GM12878 (cell line): ENCODE results near the gene ZNF496. TPM values are rescaled to one million over a fixed set of nuclear protein-coding genes. Genes with fewer than 3 reads are reported as not detected.
"Not testable (repeated sequence)": the region's sequence is repeated elsewhere in the genome, so short reads cannot be mapped to it uniquely, and the experiment has no call there.

Experiments
- ATAC-seq: fragments of 200-7000 bp; cut with Tn5 transposase; 3 replicates; pipeline ENCODE4 v1.9.1; 2020; ENCODE audit warnings: mild to moderate bottlenecking, moderate library complexity
- BruUV-seq: library from RNA; stranded (reverse); fragments of 400-500 nt; replicated peaks from 2 replicates; lab custom pipeline; 2021; lab: Mats Ljungman, UMichigan
- CTCF ChIA-PET: fragments of 300-600 bp; sonication (Branson Sonifier 250); formaldehyde crosslinking; extraction: SDS; loops from one replicate; lab custom pipeline; 2021; ENCODE audit warnings: inconsistent platforms; lab: Yijun Ruan, JAX
- POLR2A ChIA-PET: fragments of 350-600 bp; formaldehyde crosslinking; extraction: SDS; loops from one replicate; lab custom pipeline; 2021; ENCODE audit warnings: inconsistent platforms; lab: Charles Lee
- RAD21 ChIA-PET: fragments of 300-600 bp; sonication (Branson Sonifier 250); formaldehyde crosslinking; loops from one replicate; lab custom pipeline; 2023; ENCODE audit warnings: antibody characterized with exemption; ENCODE audit not compliant: unreplicated experiment; lab: Charles Lee
- SMC1A ChIA-PET: fragments of 300-600 bp; sonication (Branson Sonifier 250); formaldehyde crosslinking; loops from one replicate; lab custom pipeline; 2023; ENCODE audit not compliant: unreplicated experiment, uncharacterized antibody; lab: Charles Lee
- DNase-seq: peaks from one replicate; pipeline ENCODE4 v3.0.0-alpha.2; 2011; ENCODE audit warnings: low read depth, low spot score
- FAIRE-seq: peaks from 3 replicates; lab custom pipeline; 2011; peaks lifted over from hg19 to GRCh38; lab: Jason Lieb, UNC
- H2AFZ ChIP-seq: 2 replicates; pipeline ENCODE4 v1.6.0; 2011; ENCODE audit warnings: low read depth, low read length, control low read depth; ENCODE audit not compliant: control insufficient read depth
- H3K27ac ChIP-seq: 2 replicates; pipeline ENCODE4 v1.5.1; 2011; ENCODE audit warnings: control low read depth; ENCODE audit not compliant: control insufficient read depth, insufficient read depth
- H3K27me3 ChIP-seq, 2 experiments: replicated peaks in 1 of 2; 2 replicates each; pipeline versions ENCODE4 v1.6.0 to v1.6.1; 2011; ENCODE audit warnings: low read length in 1 of 2; ENCODE audit not compliant: control insufficient read depth in 2 of 2, insufficient read depth in 2 of 2
- H3K36me3 ChIP-seq, 2 experiments: 2 replicates each; pipeline ENCODE4 v1.5.1; 2011; ENCODE audit warnings: low read length in 1 of 2; ENCODE audit not compliant: control insufficient read depth in 2 of 2, insufficient read depth in 2 of 2
- H3K4me1 ChIP-seq: 2 replicates; pipeline ENCODE4 v1.6.1; 2011; ENCODE audit warnings: mild to moderate bottlenecking, low read length, moderate library complexity, mixed read lengths; ENCODE audit not compliant: control insufficient read depth, insufficient read depth
- H3K4me2 ChIP-seq: 2 replicates; pipeline ENCODE4 v1.6.0; 2011; ENCODE audit warnings: control low read depth; ENCODE audit not compliant: control insufficient read depth, insufficient read depth
- H3K4me3 ChIP-seq: fragments of 200-600 bp; sonication (generic); 2 replicates; pipeline ENCODE4 v1.5.1; 2016
- H3K79me2 ChIP-seq: 2 replicates; pipeline ENCODE4 v1.6.0; 2011; ENCODE audit warnings: low read length; ENCODE audit not compliant: control insufficient read depth, insufficient read depth
- H3K9ac ChIP-seq: 2 replicates; pipeline ENCODE4 v1.8.0; 2011; ENCODE audit warnings: low read length, control low read depth, mixed read lengths; ENCODE audit not compliant: control insufficient read depth, insufficient read depth
- H3K9me3 ChIP-seq: replicated peaks from 3 replicates; pipeline ENCODE4 v1.5.1; 2011; ENCODE audit warnings: mild to moderate bottlenecking, low read length; ENCODE audit not compliant: control insufficient read depth, insufficient read depth
- H4K20me1 ChIP-seq: 2 replicates; pipeline ENCODE4 v1.6.0; 2011; ENCODE audit not compliant: control insufficient read depth, insufficient read depth
- CREB1 ChIP-seq: IDR thresholded peaks from 2 replicates; pipeline ENCODE4 v1.6.1; 2012; ENCODE audit warnings: low read depth, mild to moderate bottlenecking, inconsistent platforms
- EED ChIP-seq: sonication (generic); IDR thresholded peaks from 2 replicates; pipeline ENCODE4 v1.6.1; 2016; ENCODE audit warnings: antibody characterized with exemption, low read depth
- GABPA ChIP-seq: IDR thresholded peaks from 2 replicates; pipeline ENCODE4 v1.6.1; 2014; ENCODE audit warnings: antibody characterized with exemption, low read depth, mild to moderate bottlenecking, inconsistent platforms
- MTA3 ChIP-seq: IDR thresholded peaks from 2 replicates; pipeline ENCODE4 v1.6.1; 2012; ENCODE audit warnings: low read length, inconsistent platforms, borderline replicate concordance
- MYC ChIP-seq: IDR thresholded peaks from 2 replicates; pipeline ENCODE4 v1.6.1; 2011; ENCODE audit warnings: mild to moderate bottlenecking, low read length, moderate library complexity, inconsistent platforms; ENCODE audit not compliant: insufficient read depth, insufficient replicate concordance, insufficient read length, severe bottlenecking
- NR2C1 ChIP-seq: fragments of 450-650 bp; IDR thresholded peaks from 2 replicates; pipeline ENCODE4 v1.6.1; 2017; ENCODE audit warnings: antibody characterized with exemption, mild to moderate bottlenecking, moderate library complexity
- SRF ChIP-seq, 2 experiments: IDR thresholded peaks; 2 replicates each; pipeline ENCODE4 v1.6.1; 2011; ENCODE audit warnings: low read depth in 2 of 2, low read length in 2 of 2, mild to moderate bottlenecking in 1 of 2, moderate library complexity in 1 of 2
- ZNF217 ChIP-seq: fragments of 450-650 bp; IDR thresholded peaks from 2 replicates; pipeline ENCODE4 v1.6.1; 2017; ENCODE audit warnings: antibody characterized with exemption, mild to moderate bottlenecking
- WGBS: methylation state at CpG from one replicate; pipeline ENCODE4 v1.1.6; 2016; ENCODE audit warnings: low lambda C conversion rate; ENCODE audit not compliant: insufficient replicate concordance, insufficient coverage; ENCODE audit errors: missing lambda C conversion rate; 5-methylcytosine and 5-hydroxymethylcytosine counted together
- in situ Hi-C: fragments of 300-500 bp; cut with MboI; formaldehyde crosslinking; loops from 9 replicates; pipeline ENCODE4 v1.14.3; 2018; ENCODE audit warnings: mixed read lengths
- intact Hi-C: fragments of 100-400 bp; cut with micrococcal nuclease; formaldehyde crosslinking; loops from one replicate; pipeline ENCODE4 v1.14.2; 2022; ENCODE audit not compliant: unreplicated experiment
- polyA plus RNA-seq, 11 experiments: library from polyadenylated mRNA; depleted of rRNA in 4 of 11; unstranded in 6 of 11; stranded (reverse) in 5 of 11; fragments of >200 nt; fragmentation: Nextera tagmentation in 4 of 11; fragmentation: Illumina TruSeq in 1 of 11; extraction: Ambion mirVana in 4 of 11; extraction: Trizol in 1 of 11; gene quantifications; 1 replicate in 1 of 11; 2 replicates in 10 of 11; pipeline versions ENCODE4 v1.2.1 to v1.2.3, GENCODE V29; 2011 to 2016; ENCODE audit warnings: inconsistent platforms in 2 of 11, missing spikeins in 2 of 11, low read depth in 1 of 11
- total RNA-seq, 4 experiments: library from RNA; depleted of rRNA in 3 of 4; stranded (reverse); fragments of >200 nt in 3 of 4; fragmentation: Illumina TruSeq in 1 of 4; extraction: Trizol in 1 of 4; gene quantifications; 2 replicates each; pipeline versions ENCODE4 v1.2.1 to v1.2.3, GENCODE V29; 2013 to 2021

Gene ZNF496
- total and polyA plus RNA-seq, 10 of the 15 experiments (the other 5 are each of a cell fraction or from before 2014, with no cell fraction given), result 1.6 to 26.4 (median 12.5) TPM

DNA sequence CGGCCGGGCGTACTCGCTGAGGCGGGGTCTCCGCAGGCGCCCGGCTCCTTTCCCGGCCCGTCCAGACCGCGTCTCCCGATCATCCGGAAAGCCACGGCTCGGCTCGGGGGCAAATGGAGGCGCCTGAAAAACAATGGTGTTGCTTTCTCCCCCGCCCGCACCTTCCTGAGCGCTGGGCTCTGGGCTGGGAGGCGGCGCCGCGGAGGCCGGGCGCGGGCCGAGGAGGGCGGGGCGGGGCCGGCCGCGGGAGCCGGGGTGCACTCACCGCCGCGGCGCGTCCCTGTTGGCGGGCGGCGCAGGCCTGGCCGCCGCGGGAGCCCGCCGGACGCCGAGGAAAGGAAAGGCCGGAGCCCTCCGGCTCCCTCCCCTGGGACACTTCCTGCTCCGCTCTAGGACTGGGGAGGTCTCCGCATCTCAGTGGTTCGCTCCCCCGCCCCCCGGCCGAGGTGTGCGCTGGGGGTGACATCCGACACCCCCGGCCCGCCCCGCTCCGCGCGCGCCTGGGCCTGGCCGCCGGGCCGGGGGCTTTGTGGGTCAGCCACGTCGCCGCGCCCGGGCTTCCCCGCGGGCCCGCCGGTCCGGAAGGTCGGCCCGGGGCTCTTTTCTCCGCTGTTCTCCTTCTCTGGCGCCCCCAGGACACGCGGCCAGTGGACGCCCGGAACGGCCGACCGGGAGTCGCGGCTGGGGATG is at the start of gene ZNF496 (continued):
- TF ChIP-seq ZNF217 (0 out of 2 replicates have a peak, but pooled peaks have one; percentile 33), NR2C1 (peak; percentile 38; the same call in 1 of the 2 replicates)

DNA sequence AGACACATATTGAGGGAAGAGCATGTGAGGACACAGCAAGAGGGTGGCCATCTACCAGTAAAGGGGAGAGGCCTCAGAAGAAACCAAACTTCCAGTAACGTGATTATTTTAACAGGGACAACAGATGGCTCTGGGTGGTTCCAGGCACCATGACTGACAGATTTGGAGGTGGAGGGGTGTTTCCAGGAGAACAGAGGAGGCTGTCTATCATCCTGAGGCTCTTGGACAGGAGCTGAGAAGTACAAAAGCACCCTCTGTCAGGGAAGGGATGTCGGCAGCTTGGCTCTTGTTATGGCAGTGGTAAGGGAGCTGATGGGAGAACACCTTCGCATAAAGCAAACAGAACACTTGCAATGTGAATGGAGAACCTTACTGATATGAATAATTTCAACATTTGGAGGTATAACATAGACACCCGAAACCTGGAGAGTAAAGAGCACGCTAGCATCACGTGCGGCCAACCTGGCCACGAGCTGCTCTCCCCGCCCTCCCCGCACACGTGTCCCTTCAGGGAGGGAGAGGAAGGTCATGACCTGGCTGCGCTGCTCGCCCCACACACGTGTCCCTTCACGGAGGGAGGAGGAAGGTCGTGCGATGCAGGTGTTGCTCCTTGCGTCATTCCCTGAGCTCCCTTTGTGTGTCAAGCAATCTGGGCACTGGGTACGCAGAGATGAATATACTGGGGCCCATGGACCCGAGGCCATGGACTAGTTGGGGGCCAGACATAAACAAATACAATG is 46.8 kb upstream of the ZNF496 start:
- BruUV-seq, result no TSS peak
- ATAC-seq (no peak), DNase-seq (no peak), FAIRE-seq (no peak)
- RAD21 ChIA-PET, result no interaction called here
- no peak overlapping the region for H3K4me3 ChIP-seq
- no peak overlapping the region for H3K9ac ChIP-seq
- H3K9me3 ChIP-seq, result peaks cover 4% of the 10 kb centered on the region; the same call in 2 of the 3 replicates
- TF ChIP-seq MYC (no peak), EED (no peak), GABPA (no peak), CREB1 (no peak), SRF (IDR thresholded peaks at IDR 0.05; ENCODE audit: low read depth in 2 of 2, low read length in 2 of 2) (no peak), MTA3 (no peak)
- CTCF ChIA-PET, result interaction anchor here (1.9 kb wide), 1 partner anchor 11 kb away, joined by 6 read pairs; no protein-coding TSS in a partner anchor
- WGBS, result 53% methylated on average over 18 of the region's 20 CpGs
- intact Hi-C loops (no loop called here), in situ Hi-C loops (no loop called here)
- no peaks in the 10 kb centered on the region for H3K27me3 ChIP-seq
- H3K4me2 ChIP-seq, result no peak overlapping the region
- no peaks in the 10 kb centered on the region for H3K4me1 ChIP-seq
- H3K79me2 ChIP-seq, result no peaks in the 10 kb centered on the region
- H3K27ac ChIP-seq, result no peak overlapping the region
- SMC1A ChIA-PET, result interaction anchor here (0.6 to 1.5 kb wide), 2 partner anchors 12 to 14 kb away, joined by 3 to 4 read pairs; no protein-coding TSS in a partner anchor
- no peaks in the 10 kb centered on the region for H4K20me1 ChIP-seq
- POLR2A ChIA-PET, result no interaction called here
- no peaks in the 10 kb centered on the region for H3K36me3 ChIP-seq
- no peak overlapping the region for H2AFZ ChIP-seq

DNA sequence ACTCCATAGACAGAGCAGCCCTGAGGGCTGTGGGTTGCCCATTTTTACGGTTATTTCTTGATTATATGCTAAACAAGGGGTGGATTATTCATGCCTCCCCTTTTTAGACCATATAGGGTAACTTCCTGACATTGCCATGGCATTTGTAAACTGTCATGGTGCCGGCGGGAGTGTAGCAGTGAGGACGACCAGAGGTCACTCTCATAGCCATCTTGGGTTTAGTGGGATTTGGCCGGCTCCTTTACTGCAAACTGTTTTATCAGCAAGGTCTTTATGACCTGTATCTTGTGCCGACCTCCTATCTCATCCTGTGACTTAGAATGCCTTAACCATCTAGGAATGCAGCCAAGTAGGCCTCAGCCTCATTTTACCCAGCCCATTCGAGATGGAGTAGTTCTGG is 46.0 kb upstream of the ZNF496 start:
- BruUV-seq, result not testable (repeated sequence)
- SMC1A ChIA-PET, result interaction anchor here (0.9 kb wide), 1 partner anchor 109 kb away, joined by 3 read pairs; no protein-coding TSS in a partner anchor

More for the DNA sequence above, 46.0 kb upstream of the ZNF496 start:
- POLR2A ChIA-PET, H3K4me1 ChIP-seq, H3K9me3 ChIP-seq, DNase-seq, in situ Hi-C loops, ATAC-seq, H4K20me1 ChIP-seq, H3K4me3 ChIP-seq, intact Hi-C loops, H3K27me3 ChIP-seq, H3K4me2 ChIP-seq, H3K27ac ChIP-seq, FAIRE-seq, H3K36me3 ChIP-seq, H2AFZ ChIP-seq, H3K9ac ChIP-seq, H3K79me2 ChIP-seq, RAD21 ChIA-PET: not testable (repeated sequence)
- CTCF ChIA-PET, result interaction anchor here (1.5 kb wide), 1 partner anchor 108 kb away, joined by 5 read pairs; no protein-coding TSS in a partner anchor
- WGBS, result 50% methylated on average over 7 of the region's 7 CpGs
